ENCODE data around the gene GUCD1.

GUCD1 gene

DNA sequence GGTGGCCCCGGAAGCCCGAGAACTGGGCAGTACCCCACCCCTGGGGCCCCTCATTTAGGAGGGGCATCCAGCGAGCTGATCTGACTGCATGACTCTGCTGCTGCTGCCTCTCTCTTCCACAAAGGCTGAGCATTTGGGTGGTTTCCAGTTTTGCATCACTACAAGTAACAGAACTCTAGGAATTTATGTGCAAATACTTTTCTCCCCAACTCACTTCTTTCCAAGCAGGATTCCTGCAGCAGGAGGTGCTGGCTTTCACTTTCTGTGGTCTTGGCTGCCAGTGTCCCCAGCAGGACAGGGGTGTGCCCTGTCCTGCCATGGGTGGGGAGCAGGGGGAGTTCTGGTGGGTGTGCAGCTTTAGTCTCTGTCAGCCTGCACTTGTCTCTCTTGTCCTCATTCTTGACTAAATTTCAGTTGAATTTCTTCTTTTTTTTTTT lies 38.6 kb downstream of the GUCD1 start:
- in situ Hi-C loops (cut with MboI; ENCODE audit: low sequenced_read_pairs, unreplicated experiment): no loop called here
- DNase-seq (ENCODE audit: low spot score): peak; percentile 65
- TF ChIP-seq, protein P1, sequence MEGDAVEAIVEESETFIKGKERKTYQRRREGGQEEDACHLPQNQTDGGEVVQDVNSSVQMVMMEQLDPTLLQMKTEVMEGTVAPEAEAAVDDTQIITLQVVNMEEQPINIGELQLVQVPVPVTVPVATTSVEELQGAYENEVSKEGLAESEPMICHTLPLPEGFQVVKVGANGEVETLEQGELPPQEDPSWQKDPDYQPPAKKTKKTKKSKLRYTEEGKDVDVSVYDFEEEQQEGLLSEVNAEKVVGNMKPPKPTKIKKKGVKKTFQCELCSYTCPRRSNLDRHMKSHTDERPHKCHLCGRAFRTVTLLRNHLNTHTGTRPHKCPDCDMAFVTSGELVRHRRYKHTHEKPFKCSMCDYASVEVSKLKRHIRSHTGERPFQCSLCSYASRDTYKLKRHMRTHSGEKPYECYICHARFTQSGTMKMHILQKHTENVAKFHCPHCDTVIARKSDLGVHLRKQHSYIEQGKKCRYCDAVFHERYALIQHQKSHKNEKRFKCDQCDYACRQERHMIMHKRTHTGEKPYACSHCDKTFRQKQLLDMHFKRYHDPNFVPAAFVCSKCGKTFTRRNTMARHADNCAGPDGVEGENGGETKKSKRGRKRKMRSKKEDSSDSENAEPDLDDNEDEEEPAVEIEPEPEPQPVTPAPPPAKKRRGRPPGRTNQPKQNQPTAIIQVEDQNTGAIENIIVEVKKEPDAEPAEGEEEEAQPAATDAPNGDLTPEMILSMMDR (IDR thresholded peaks at IDR 0.05; ENCODE audit: borderline replicate concordance, control extremely low read depth, extremely low read depth, insufficient read depth, missing control alignments): no peak

GRCh38 chr22:24515027-24515338 lies 40.0 kb downstream of the GUCD1 start:
- in situ Hi-C loops (cut with MboI; ENCODE audit: low sequenced_read_pairs, unreplicated experiment): no loop called here
- TF ChIP-seq, protein P1 (IDR thresholded peaks at IDR 0.05; ENCODE audit: borderline replicate concordance, control extremely low read depth, extremely low read depth, insufficient read depth, missing control alignments): no peak
- DNase-seq (ENCODE audit: low spot score): no peak

DNA sequence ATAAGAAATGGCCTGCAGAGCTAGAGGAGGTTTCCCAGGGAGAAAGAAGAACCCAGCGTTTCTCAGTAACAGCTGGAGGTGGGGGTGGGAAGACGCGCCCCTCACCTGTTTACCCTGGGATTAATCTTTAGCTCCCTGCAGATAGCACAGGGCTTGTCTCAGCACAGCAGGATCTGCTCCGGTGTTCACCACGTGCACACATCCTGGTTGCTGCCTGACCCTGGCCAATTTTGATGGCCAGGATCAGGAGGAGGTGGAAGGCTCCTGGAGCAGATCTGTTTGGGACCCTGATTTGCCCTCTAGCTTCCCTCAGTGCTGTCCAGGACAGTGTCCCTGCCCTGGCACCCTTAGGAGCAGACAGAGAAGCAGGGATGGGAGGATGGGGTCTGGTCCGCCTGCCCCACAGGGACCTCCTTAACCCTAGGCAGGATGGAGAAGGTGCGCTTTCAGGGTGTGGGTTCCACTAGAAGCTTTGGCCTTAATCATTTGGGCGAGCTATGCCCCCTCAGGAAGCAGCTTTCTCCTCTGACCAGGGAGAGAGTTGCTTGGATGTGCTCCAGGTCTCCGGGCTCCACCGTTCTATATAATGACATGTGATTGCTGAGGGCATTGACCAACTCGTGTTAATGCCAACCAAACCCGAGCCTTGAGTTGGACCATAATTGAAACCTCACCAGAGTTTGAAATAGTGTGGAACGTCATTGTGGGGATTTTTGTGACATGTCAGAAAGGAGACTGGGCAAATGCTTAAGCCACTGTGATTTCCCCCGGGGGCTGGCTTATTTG lies 40.5 kb downstream of the GUCD1 start:
- TF ChIP-seq, protein P1 (IDR thresholded peaks at IDR 0.05; ENCODE audit: borderline replicate concordance, control extremely low read depth, extremely low read depth, insufficient read depth, missing control alignments): no peak
- in situ Hi-C loops (cut with MboI; ENCODE audit: low sequenced_read_pairs, unreplicated experiment): no loop called here
- DNase-seq (ENCODE audit: low spot score): peak; percentile 61

- TF ChIP-seq, protein P1 (IDR thresholded peaks at IDR 0.05; ENCODE audit: borderline replicate concordance, control extremely low read depth, extremely low read depth, insufficient read depth, missing control alignments): no peak
Measured at GRCh38 chr22:24513378-24514240, 41.3 kb downstream of the GUCD1 start.

GRCh38 chr22:24512043-24512442 lies 42.9 kb downstream of the GUCD1 start:
- no peak for DNase-seq (ENCODE audit: low spot score)
- in situ Hi-C loops (cut with MboI; ENCODE audit: low sequenced_read_pairs, unreplicated experiment): no loop called here
- TF ChIP-seq, protein P1 (IDR thresholded peaks at IDR 0.05; ENCODE audit: borderline replicate concordance, control extremely low read depth, extremely low read depth, insufficient read depth, missing control alignments): no peak

More at GRCh38 chr22:24513378-24514240, 41.3 kb downstream of the GUCD1 start:
- DNase-seq (ENCODE audit: low spot score): no peak
- in situ Hi-C loops (cut with MboI; ENCODE audit: low sequenced_read_pairs, unreplicated experiment): no loop called here

- TF ChIP-seq, protein P1 (IDR thresholded peaks at IDR 0.05; ENCODE audit: borderline replicate concordance, control extremely low read depth, extremely low read depth, insufficient read depth, missing control alignments): no peak
- no peak for DNase-seq (ENCODE audit: low spot score)
- in situ Hi-C loops (cut with MboI; ENCODE audit: low sequenced_read_pairs, unreplicated experiment): no loop called here
Measured at GRCh38 chr22:24510637-24511625, 44.0 kb downstream of the GUCD1 start.

Data from GM13976 (cell line).